T-helper 2 cell treated with Interferon-gamma antibody and Interleukin-4, amounts not matched to agents 5 μg/mL and 100 μg/mL, for 36 hours (primary cell): ENCODE data around the gene RHEB.
A peak's percentile ranks its signal among the peaks of the same experiment; 100 is the strongest.

Experiments
- DNase-seq: peaks from one replicate; pipeline ENCODE4 v3.0.0; 2021; ENCODE audit warnings: low spot score
- H3K27ac Mint-ChIP-seq: one replicate; pipeline ENCODE4 v1.8.0; 2021; ENCODE audit warnings: mild to moderate bottlenecking, mixed read lengths
- H3K27me3 Mint-ChIP-seq: one replicate; pipeline ENCODE4 v1.8.0; 2021; ENCODE audit warnings: low read depth, mixed read lengths
- H3K36me3 Mint-ChIP-seq: one replicate; pipeline ENCODE4 v1.8.0; 2021; ENCODE audit warnings: low read depth, mixed read lengths
- H3K4me1 Mint-ChIP-seq: one replicate; pipeline ENCODE4 v1.8.0; 2021; ENCODE audit warnings: low read depth, mixed read lengths
- H3K4me3 Mint-ChIP-seq: one replicate; pipeline ENCODE4 v1.8.0; 2022; ENCODE audit warnings: mild to moderate bottlenecking, moderate library complexity, mixed read lengths
- H3K9me3 Mint-ChIP-seq: one replicate; pipeline ENCODE4 v1.8.0; 2021; ENCODE audit warnings: mixed read lengths

Gene RHEB

DNA sequence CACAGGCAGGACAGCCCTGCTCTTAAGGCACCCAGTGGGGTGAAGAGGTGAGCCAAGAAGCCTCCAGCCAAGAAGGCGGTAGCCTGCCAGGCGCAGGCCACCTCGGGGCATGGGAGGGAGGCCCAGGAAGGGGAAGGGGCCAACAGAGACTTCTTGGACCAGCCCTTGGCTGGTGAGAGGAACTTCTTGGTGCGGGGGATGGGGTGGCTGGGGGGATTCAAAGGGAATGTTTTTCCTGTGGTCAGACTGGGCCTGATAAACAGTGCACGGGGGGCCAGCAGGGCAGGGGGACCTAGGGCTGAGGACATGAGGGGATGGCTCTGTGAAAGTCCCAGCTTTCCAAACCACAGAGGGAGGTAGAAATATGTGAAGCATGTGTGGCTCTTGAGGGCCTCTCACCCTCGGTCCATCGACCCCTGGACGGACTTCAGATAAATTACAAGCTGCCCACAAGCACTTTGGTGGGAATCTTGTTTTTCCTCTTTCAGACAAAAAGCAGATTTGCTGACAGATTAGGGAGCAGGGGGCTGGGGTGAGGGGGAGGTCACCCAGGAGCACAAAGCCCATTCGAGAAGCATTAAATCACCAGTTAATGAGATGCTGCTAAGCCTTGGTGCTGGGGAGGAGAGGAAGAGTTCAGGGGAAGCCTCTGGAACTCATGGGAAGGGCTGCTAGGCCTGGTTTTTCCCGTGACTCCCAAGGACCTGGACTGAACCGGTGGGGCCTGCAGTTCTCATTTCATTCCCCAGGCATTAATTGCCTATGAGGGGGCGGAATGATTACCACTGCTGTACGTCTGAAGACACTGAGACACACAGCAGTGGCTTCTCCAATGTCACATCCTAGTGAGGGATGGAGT lies 91.1 kb downstream of the RHEB start:
- H3K36me3 Mint-ChIP-seq, result no peaks in the 10 kb centered on the region
- no peak overlapping the region for H3K27ac Mint-ChIP-seq
- DNase-seq, result no peak
- no peak overlapping the region for H3K4me3 Mint-ChIP-seq
- H3K27me3 Mint-ChIP-seq, result no peaks in the 10 kb centered on the region
- no peaks in the 10 kb centered on the region for H3K9me3 Mint-ChIP-seq
- H3K4me1 Mint-ChIP-seq, result peaks cover 39% of the 10 kb centered on the region

DNA sequence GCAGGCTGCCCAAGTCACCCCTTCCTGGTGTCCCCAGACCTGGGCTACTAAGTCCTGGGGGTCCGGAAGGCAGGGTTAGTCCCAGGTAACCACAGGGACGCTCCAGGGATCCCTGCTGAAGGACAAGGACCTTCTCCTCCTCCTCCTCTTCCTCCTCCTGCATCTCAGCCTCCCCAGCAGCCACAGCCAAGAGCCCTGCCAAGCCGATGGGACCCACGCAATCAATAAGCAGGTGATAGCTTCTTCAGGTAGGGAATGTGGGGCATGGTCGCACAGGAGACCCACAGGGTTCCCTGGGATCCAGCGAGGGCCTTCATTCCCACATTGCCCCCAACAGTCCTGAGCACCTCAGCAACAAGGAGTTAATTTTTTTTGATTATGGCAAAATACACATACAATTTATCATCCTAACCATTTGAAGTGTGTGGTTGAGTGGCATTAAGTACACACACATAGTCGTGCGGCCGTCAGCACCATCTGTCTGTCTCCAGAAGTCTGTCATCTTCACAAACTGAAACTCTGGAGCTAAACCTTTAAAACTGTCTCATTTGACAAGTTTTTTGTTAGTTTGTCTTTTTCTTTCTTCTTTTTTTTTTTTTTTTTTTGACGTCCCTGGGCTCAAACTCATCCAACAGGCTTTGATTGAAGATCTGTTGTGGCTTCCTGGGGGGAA lies 91.9 kb downstream of the RHEB start:
- no peak for DNase-seq
- Mint-ChIP-seq H3K4me3 (no peak overlapping the region), H3K4me1 (peaks cover 33% of the 10 kb centered on the region), H3K27ac (peak overlapping the region; percentile 20), H3K36me3 (no peaks in the 10 kb centered on the region), H3K27me3 (no peaks in the 10 kb centered on the region), H3K9me3 (no peaks in the 10 kb centered on the region)

DNA sequence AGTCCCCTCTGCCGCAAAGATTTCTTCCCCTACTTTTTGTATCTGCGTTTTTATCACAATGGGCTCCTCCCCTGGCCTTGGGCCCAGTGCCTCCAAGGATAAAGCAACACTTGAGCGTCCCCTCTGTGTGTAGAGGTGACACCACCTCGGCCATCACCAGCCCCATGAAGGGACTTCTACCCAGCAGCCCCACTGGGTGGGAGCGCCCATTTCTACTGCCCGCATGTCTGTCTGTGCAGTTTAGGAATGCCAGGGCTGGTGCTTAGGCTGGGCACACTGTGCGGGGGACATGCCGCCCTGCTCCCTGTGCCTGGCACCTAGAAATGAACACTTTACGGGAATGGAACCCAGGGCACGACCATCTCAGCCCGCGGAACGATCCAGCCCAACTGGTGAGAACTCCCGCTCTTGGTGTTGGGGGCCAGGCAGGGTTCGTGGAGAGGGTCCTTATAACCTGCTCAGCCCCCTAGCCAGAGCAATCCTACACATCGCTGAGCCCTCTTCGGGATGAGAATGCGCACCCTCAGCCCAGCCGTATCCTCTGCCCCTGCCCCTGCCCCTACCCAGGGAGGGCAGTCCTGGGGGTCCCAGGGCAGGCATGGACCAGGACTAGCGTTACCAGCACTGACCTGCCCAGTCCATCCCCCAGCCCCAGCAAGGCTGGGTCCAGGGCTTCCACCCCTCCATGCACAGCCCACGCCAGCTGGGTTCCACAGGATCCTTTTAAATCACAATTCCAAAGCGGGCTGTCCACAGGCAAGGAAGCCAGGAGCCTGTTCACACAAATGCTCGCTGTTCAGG lies 92.6 kb downstream of the RHEB start:
- Mint-ChIP-seq H3K36me3 (no peaks in the 10 kb centered on the region), H3K4me3 (no peak overlapping the region), H3K9me3 (peaks cover 3% of the 10 kb centered on the region), H3K27me3 (no peaks in the 10 kb centered on the region), H3K27ac (no peak overlapping the region), H3K4me1 (peaks cover 30% of the 10 kb centered on the region)
- no peak for DNase-seq

DNA sequence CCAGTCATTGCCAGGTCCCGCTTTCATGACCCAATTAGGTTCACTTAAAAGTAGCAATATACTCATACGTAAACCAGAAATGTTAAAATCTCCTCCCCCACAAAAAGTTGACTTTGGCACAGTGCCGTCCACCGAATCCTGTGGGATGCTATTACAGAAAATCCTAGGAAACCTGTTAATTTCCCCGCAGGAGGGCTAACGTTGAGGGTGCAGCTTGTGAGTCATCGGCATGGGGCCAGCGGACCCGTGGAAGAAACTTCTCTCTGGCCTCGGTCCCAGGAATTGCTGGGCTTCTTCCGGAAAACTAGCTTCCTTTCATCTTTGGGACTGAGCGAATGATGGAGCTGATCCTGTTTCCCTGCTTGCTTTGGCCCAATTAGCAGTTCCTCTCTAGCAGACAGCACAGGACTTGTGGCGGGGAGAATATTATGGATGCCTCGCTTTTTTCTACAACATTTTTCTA lies 93.2 kb downstream of the RHEB start:
- Mint-ChIP-seq H3K27ac (no peak overlapping the region), H3K4me1 (peaks cover 29% of the 10 kb centered on the region), H3K27me3 (peaks cover 5% of the 10 kb centered on the region), H3K36me3 (peaks cover 4% of the 10 kb centered on the region), H3K4me3 (no peak overlapping the region), H3K9me3 (peaks cover 9% of the 10 kb centered on the region)
- DNase-seq, result no peak

DNA sequence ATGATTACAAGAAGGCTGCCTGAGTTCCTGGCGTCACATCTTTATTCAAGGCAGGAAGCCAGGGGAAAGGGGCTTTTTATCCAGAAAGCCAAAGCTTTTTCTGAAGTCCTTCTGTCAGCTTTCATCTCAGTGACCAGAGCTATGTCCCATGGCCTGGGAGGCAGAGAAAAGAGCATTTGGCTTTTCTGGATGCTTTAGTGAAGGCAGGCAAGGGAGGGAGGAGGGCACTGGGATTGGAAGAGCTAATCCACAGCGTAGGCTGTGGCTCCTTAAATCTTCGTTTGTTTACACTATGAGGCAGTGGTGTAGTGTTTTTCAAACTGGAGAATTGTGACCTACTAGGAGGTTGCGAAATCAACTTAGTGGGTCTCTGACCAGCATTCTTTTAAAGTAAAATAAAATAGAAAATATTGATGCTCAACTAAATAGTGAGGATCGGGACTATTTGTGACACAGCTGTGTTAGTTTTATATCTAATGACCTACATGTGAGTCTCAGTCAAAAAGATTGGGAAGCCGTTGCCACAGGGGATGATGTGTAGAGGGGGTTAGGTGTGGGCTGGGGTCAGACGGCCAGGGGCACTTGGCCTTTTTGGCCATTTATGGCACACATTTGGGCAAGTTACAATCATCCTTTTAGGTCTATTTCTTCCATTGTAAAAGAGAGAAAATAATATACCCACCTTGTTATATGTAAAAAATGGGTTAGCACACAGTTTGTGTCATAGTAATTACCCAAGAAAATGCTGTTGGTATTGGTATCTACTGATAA lies 93.8 kb downstream of the RHEB start:
- Mint-ChIP-seq H3K9me3 (peaks cover 9% of the 10 kb centered on the region), H3K4me3 (no peak overlapping the region), H3K27me3 (peaks cover 5% of the 10 kb centered on the region), H3K27ac (no peak overlapping the region), H3K36me3 (peaks cover 4% of the 10 kb centered on the region), H3K4me1 (peaks cover 27% of the 10 kb centered on the region)
- DNase-seq, result no peak

DNA sequence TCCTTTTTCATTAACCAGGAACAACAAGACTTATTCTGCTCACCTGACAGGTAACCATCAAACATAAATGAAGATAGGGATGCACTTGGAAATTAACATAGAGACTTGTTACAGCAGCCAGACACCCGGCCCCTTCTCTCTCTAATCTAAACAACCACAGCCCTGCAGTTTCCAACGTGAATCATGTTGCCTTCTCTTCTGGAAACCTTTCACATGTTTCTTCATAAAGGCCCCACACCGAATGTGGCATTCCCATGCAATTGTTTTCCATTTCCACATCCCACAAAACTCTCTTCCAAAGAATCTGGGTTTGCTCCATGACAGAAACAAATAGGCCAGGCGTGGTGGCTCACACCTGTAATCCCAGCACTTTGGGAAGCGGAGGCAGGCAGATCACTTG lies 94.9 kb downstream of the RHEB start:
- H3K27ac Mint-ChIP-seq, result no peak overlapping the region
- no peak overlapping the region for H3K4me3 Mint-ChIP-seq
- peaks cover 5% of the 10 kb centered on the region for H3K27me3 Mint-ChIP-seq
- H3K9me3 Mint-ChIP-seq, result peaks cover 12% of the 10 kb centered on the region
- H3K4me1 Mint-ChIP-seq, result peaks cover 19% of the 10 kb centered on the region
- no peak for DNase-seq
- H3K36me3 Mint-ChIP-seq, result peaks cover 4% of the 10 kb centered on the region

DNA sequence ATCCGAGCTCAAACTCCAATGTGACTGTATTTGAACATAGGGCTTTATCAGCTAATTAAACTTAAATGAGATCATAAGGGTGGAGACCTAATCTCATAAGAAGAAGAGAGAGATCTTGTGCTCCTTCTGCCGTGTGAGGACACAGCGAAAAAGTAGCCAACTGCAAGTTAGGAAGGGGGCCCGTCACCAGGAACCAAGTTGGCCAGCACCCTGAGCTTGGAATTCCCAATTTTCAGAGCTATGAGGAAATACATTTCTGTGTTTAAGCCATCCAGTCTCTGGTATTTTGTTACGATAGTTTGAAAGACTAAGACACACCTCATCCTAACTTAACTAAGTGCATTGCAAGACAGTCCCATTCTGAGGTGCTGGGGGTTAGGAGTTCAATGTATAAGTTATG lies 95.8 kb downstream of the RHEB start:
- no peak for DNase-seq
- peaks cover 11% of the 10 kb centered on the region for H3K4me1 Mint-ChIP-seq
- H3K9me3 Mint-ChIP-seq, result peaks cover 12% of the 10 kb centered on the region
- peaks cover 5% of the 10 kb centered on the region for H3K27me3 Mint-ChIP-seq
- peaks cover 4% of the 10 kb centered on the region for H3K36me3 Mint-ChIP-seq
- no peak overlapping the region for H3K27ac Mint-ChIP-seq
- H3K4me3 Mint-ChIP-seq, result no peak overlapping the region

DNA sequence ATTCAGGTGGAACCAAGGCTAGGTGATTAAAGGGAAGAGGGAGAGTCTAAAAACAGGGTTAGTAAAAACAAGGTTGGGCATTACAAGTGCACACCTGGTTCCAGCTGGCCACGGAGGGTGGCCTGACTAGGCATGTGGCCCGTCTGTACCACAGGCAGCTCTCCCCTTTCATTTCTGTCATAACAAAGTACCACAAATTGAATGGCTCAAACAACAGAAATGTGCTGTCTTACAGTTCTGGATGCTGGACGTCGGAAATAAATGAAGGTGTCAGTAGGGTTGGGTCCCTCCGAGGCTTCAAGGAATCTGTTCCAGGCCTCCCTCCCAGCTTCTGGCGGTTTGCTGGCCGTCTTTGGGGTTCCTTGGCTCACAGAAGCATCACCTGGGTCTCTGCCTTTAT lies 96.5 kb downstream of the RHEB start:
- Mint-ChIP-seq H3K9me3 (peaks cover 12% of the 10 kb centered on the region), H3K4me3 (no peak overlapping the region), H3K27ac (no peak overlapping the region), H3K27me3 (peaks cover 7% of the 10 kb centered on the region), H3K4me1 (peaks cover 4% of the 10 kb centered on the region), H3K36me3 (peaks cover 4% of the 10 kb centered on the region)
- DNase-seq, result no peak

DNA sequence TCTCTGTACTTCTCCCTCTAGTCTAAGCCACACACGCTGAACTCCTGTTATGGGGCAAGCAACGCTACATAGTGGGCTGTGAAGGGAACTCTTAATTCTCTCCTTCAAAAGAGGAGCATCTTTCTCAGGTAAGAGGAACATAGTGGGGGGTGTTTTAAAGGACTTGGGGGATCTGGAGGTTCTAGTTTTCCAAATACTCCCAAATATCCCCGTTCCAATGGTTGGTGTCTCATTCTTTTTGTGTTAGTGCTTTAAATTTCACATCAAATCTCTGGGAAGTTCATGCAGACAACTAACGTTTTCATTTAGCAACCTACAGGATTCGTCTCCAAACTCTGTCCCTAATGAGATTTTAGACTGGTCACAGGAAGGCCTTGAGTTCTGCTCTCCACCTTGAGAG lies 97.5 kb downstream of the RHEB start:
- Mint-ChIP-seq H3K27me3 (peaks cover 11% of the 10 kb centered on the region), H3K36me3 (peaks cover 4% of the 10 kb centered on the region), H3K9me3 (peaks cover 12% of the 10 kb centered on the region), H3K27ac (no peak overlapping the region), H3K4me1 (no peaks in the 10 kb centered on the region), H3K4me3 (no peak overlapping the region)
- DNase-seq, result no peak

DNA sequence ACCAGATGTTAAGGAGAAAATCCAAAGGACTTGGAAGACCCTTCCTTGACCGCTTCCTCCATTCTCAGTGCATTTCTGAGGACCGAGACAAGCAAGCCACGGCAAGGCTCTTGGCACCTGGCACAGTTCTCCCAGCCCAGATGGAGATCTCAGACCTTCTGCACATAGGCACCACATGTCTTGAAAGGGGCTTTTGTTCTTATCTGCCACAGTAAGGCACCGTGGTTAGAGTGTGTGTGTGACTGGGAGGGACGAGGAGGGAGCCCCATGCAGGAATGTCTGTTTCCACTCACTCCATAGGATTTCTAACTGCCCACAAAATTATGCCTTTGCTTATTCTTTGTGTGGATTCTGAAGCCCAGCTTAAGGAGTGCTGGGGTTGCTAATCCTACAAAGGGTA lies 99.6 kb downstream of the RHEB start:
- no peak overlapping the region for H3K27ac Mint-ChIP-seq
- H3K4me3 Mint-ChIP-seq, result no peak overlapping the region
- H3K27me3 Mint-ChIP-seq, result peaks cover 20% of the 10 kb centered on the region
- peaks cover 4% of the 10 kb centered on the region for H3K36me3 Mint-ChIP-seq
- H3K9me3 Mint-ChIP-seq, result peaks cover 12% of the 10 kb centered on the region
- DNase-seq, result no peak
- no peaks in the 10 kb centered on the region for H3K4me1 Mint-ChIP-seq

DNA sequence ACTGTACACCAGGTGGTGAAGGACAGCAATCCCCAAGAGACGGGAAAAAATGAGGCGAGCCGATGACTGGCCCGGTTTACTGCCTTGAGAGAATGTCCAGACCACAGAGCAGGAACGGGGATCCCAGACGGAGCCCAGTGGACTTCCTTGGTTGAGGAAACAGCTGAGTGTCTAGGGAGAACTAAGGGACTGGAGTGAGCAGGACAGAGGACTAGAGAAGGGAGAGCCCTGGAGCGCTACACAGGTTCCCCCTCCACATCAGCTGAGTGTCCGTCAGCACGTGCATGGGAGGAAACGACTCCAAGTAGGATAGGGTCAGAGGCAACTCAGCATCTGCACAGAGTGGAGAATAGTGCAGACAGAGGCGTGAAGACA lies 102.8 kb downstream of the RHEB start:
- H3K4me1 Mint-ChIP-seq, result peaks cover 4% of the 10 kb centered on the region
- H3K27ac Mint-ChIP-seq, result no peak overlapping the region
- no peak overlapping the region for H3K4me3 Mint-ChIP-seq
- H3K36me3 Mint-ChIP-seq, result peaks cover 3% of the 10 kb centered on the region
- peaks cover 43% of the 10 kb centered on the region for H3K27me3 Mint-ChIP-seq
- DNase-seq, result no peak
- peaks cover 7% of the 10 kb centered on the region for H3K9me3 Mint-ChIP-seq

DNA sequence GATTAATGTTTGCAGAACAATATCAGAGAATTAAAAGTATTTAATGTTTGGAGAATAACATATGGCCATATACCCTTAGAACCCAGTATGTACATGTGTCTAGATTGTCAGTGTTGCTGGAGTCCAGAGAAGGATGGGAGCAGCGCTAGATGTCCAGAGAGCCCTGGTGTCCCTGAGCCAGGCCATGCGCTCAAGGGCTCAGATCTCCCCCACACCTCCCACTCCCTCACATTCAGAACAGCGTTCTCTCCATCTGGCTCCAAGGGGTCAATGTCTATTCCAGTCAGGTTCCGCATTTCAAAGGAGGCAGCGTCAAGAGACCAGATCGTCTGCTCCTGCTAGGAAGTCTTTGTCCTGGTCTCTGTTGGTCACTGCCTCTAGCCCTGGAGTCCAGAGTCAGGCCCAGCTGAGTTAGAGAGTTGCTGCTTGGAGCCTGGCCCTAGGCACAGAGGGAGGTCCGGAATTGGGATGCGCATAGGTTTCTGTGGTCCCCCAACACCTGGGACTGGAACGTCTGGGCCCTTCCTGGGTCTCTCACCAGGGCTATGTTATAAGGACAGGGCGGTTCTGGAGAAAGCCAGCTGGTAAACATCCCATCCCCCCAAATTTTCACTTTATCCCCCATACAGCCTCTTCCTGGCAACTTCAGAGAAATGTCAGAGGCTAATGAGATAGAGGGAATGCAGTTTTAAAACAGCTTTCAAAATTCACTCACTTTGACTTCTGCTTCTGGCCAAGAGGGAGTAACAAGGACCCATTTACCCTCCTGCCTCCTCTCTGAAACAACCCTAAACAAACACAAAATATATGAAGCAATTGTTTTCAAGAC lies 103.4 kb downstream of the RHEB start:
- Mint-ChIP-seq H3K4me1 (peaks cover 4% of the 10 kb centered on the region), H3K27me3 (peaks cover 45% of the 10 kb centered on the region), H3K9me3 (peaks cover 3% of the 10 kb centered on the region), H3K36me3 (no peaks in the 10 kb centered on the region), H3K27ac (no peak overlapping the region), H3K4me3 (no peak overlapping the region)
- no peak for DNase-seq
